H9 (cell line): ENCODE results near the gene PITPNM3. TPM values are rescaled to one million over a fixed set of nuclear protein-coding genes. Genes with fewer than 3 reads are reported as not detected.

Experiments
- DNase-seq: peaks from one replicate; pipeline ENCODE4 v3.0.0-alpha.2; 2017
- H2AFZ ChIP-seq: one replicate; pipeline ENCODE4 v1.6.1; 2013; ENCODE audit warnings: mild to moderate bottlenecking, low read length, control low read depth, moderate library complexity
- H2AK5ac ChIP-seq: 2 replicates; pipeline ENCODE4 v1.6.1; 2013; ENCODE audit warnings: low read length, control low read depth, mixed read lengths; ENCODE audit not compliant: insufficient read length
- H2BK120ac ChIP-seq: one replicate; pipeline ENCODE4 v1.6.1; 2013; ENCODE audit warnings: low read depth, mild to moderate bottlenecking, low read length, control low read depth, inconsistent platforms; ENCODE audit not compliant: poor library complexity, severe bottlenecking
- H2BK12ac ChIP-seq: 2 replicates; pipeline ENCODE4 v1.6.1; 2013; ENCODE audit warnings: low read length, control low read depth, mixed read lengths, low read depth; ENCODE audit not compliant: insufficient read length
- H2BK15ac ChIP-seq: 2 replicates; pipeline ENCODE4 v1.6.1; 2013; ENCODE audit warnings: low read depth, low read length, control low read depth
- H2BK20ac ChIP-seq: one replicate; pipeline ENCODE4 v1.6.1; 2013; ENCODE audit warnings: low read depth, mild to moderate bottlenecking, low read length, control low read depth, inconsistent platforms; ENCODE audit not compliant: poor library complexity, severe bottlenecking
- H2BK5ac ChIP-seq: 2 replicates; pipeline ENCODE4 v1.6.1; 2013; ENCODE audit warnings: low read length, control low read depth, mixed read lengths; ENCODE audit not compliant: insufficient read length
- H3K14ac ChIP-seq: 2 replicates; pipeline ENCODE4 v1.6.1; 2013; ENCODE audit warnings: low read length, control low read depth; ENCODE audit not compliant: insufficient read depth
- H3K18ac ChIP-seq: 2 replicates; pipeline ENCODE4 v1.6.1; 2013; ENCODE audit warnings: low read depth, mild to moderate bottlenecking, mixed read lengths, low read length, control low read depth; ENCODE audit not compliant: insufficient read length
- H3K23ac ChIP-seq: 2 replicates; pipeline ENCODE4 v1.6.1; 2013; ENCODE audit warnings: low read length, control low read depth, mixed read lengths, low read depth; ENCODE audit not compliant: insufficient read length
- H3K23me2 ChIP-seq: 2 replicates; pipeline ENCODE4 v1.6.1; 2013; ENCODE audit warnings: low read depth, mild to moderate bottlenecking, mixed read lengths, low read length, control low read depth; ENCODE audit not compliant: insufficient read length, poor library complexity, severe bottlenecking
- H3K27ac ChIP-seq: 2 replicates; pipeline ENCODE4 v1.5.1; 2013; ENCODE audit warnings: low read length, control low read depth, mixed read lengths, low read depth; ENCODE audit not compliant: insufficient read length
- H3K27me3 ChIP-seq: 2 replicates; pipeline ENCODE4 v1.6.1; 2013; ENCODE audit warnings: low read length, control low read depth, inconsistent platforms; ENCODE audit not compliant: insufficient read depth
- H3K4ac ChIP-seq: 2 replicates; pipeline ENCODE4 v1.6.1; 2013; ENCODE audit warnings: low read depth, mild to moderate bottlenecking, control low read depth, inconsistent platforms, low read length, moderate library complexity
- H3K4me1 ChIP-seq: 2 replicates; pipeline ENCODE4 v1.6.1; 2013; ENCODE audit warnings: low read length, control low read depth, inconsistent platforms; ENCODE audit not compliant: insufficient read depth
- H3K4me2 ChIP-seq: 2 replicates; pipeline ENCODE4 v1.6.1; 2013; ENCODE audit warnings: low read length, control low read depth, mixed read lengths; ENCODE audit not compliant: insufficient read length, insufficient read depth
- H3K56ac ChIP-seq: 2 replicates; pipeline ENCODE4 v1.6.1; 2013; ENCODE audit warnings: low read depth, mild to moderate bottlenecking, mixed read lengths, low read length, control low read depth; ENCODE audit not compliant: insufficient read length
- H3K79me1 ChIP-seq: 2 replicates; pipeline ENCODE4 v1.6.1; 2013; ENCODE audit warnings: low read depth, mild to moderate bottlenecking, moderate library complexity, low read length, control low read depth, inconsistent platforms; ENCODE audit not compliant: insufficient read depth, poor library complexity, severe bottlenecking
- H3K79me2 ChIP-seq: 2 replicates; pipeline ENCODE4 v1.6.1; 2013; ENCODE audit warnings: low read length, control low read depth, inconsistent platforms; ENCODE audit not compliant: insufficient read depth
- H3K9ac ChIP-seq: 2 replicates; pipeline ENCODE4 v1.6.1; 2013; ENCODE audit warnings: low read length, control low read depth, mixed read lengths; ENCODE audit not compliant: insufficient read length; ENCODE audit errors: extremely low read depth
- H3K9me3 ChIP-seq: one replicate; pipeline ENCODE4 v1.6.1; 2013; ENCODE audit warnings: low read depth, low read length, inconsistent platforms; ENCODE audit not compliant: control insufficient read depth
- H3T11ph ChIP-seq: one replicate; pipeline ENCODE4 v1.6.1; 2013; ENCODE audit warnings: mild to moderate bottlenecking, low read length, control low read depth, inconsistent platforms
- H4K20me1 ChIP-seq: one replicate; pipeline ENCODE4 v1.6.1; 2013; ENCODE audit not compliant: control insufficient read depth, insufficient read length, insufficient read depth
- H4K5ac ChIP-seq: 2 replicates; pipeline ENCODE4 v1.6.1; 2013; ENCODE audit warnings: low read depth, mild to moderate bottlenecking, mixed read lengths, low read length, control low read depth; ENCODE audit not compliant: insufficient read length
- H4K8ac ChIP-seq: replicated peaks from 2 replicates; pipeline ENCODE4 v1.6.1; 2013; ENCODE audit warnings: low read length, control low read depth, mixed read lengths, low read depth; ENCODE audit not compliant: insufficient read length
- H4K91ac ChIP-seq: 2 replicates; pipeline ENCODE4 v1.6.1; 2013; ENCODE audit warnings: low read depth, mild to moderate bottlenecking, moderate library complexity, mixed read lengths, low read length, control low read depth; ENCODE audit not compliant: insufficient read length
- H3K27ac Mint-ChIP-seq, 3 experiments: 2 replicates in 2 of 3; 3 replicates in 1 of 3; pipeline ENCODE4 v1.8.0; 2020 to 2021; ENCODE audit warnings: mixed read lengths in 3 of 3, mild to moderate bottlenecking in 1 of 3, moderate library complexity in 1 of 3
- H3K27me3 Mint-ChIP-seq: 2 replicates; pipeline ENCODE4 v1.8.0; 2021; ENCODE audit warnings: low read depth, mild to moderate bottlenecking, moderate library complexity, mixed read lengths
- H3K36me3 Mint-ChIP-seq, 3 experiments: 2 replicates in 2 of 3; 3 replicates in 1 of 3; pipeline ENCODE4 v1.8.0; 2020 to 2021; ENCODE audit warnings: low read depth in 3 of 3, mixed read lengths in 3 of 3; ENCODE audit not compliant: insufficient read depth in 1 of 3
- H3K4me1 Mint-ChIP-seq, 2 experiments: 2 replicates each; pipeline ENCODE4 v1.8.0; 2020; ENCODE audit warnings: mixed read lengths in 2 of 2
- H3K4me3 Mint-ChIP-seq, 2 experiments: 2 replicates in 1 of 2; 3 replicates in 1 of 2; pipeline ENCODE4 v1.8.0; 2020 to 2021; ENCODE audit warnings: mild to moderate bottlenecking in 2 of 2, mixed read lengths in 2 of 2, moderate library complexity in 1 of 2
- H3K9me3 Mint-ChIP-seq, 2 experiments: 2 replicates in 1 of 2; 3 replicates in 1 of 2; pipeline ENCODE4 v1.8.0; 2020; ENCODE audit warnings: mild to moderate bottlenecking in 2 of 2, mixed read lengths in 2 of 2, moderate library complexity in 1 of 2
- CTCF ChIP-seq: fragments of 200-600 bp; sonication (generic); conservative IDR thresholded peaks from 3 replicates; pipeline ENCODE4 v1.8.0; 2021; ENCODE audit warnings: antibody characterized with exemption, mild to moderate bottlenecking
- WGBS: extraction: QIAGEN DNeasy Blood & Tissue Kit; methylation state at CpG from one replicate; pipeline ENCODE4 v1.1.7; 2013; ENCODE audit warnings: missing lambda C conversion rate, low lambda C conversion rate, mixed read lengths; ENCODE audit not compliant: insufficient read length; ENCODE audit errors: extremely low coverage; 5-methylcytosine and 5-hydroxymethylcytosine counted together
- total RNA-seq: library from RNA; stranded (reverse); gene quantifications from 2 replicates; pipeline ENCODE4 v1.2.1, GENCODE V29; 2021

The PITPNM3 gene
- total RNA-seq, 1 experiment from 2014 or later: 3.4 TPM

- H3K9me3 ChIP-seq: no peaks in the 10 kb centered on the region
- H3K27me3 ChIP-seq: no peaks in the 10 kb centered on the region
- Mint-ChIP-seq H3K4me1 (peaks cover 17 to 28% of the 10 kb centered on the region in 2 experiments), H3K27me3 (no peaks in the 10 kb centered on the region; the same call in 1 of the 2 replicates), H3K4me3 (no peak overlapping the region), H3K9me3 (no peaks in the 10 kb centered on the region), H3K27ac (peak overlapping the region in 1 of 3 experiments; percentile 65; a peak in 1 of 7 replicates), H3K36me3 (no peaks in the 10 kb centered on the region)
- H3K27ac ChIP-seq: no peak overlapping the region
- no peak overlapping the region for H2AK5ac ChIP-seq
- no peak overlapping the region for H4K91ac ChIP-seq
- H3K9ac ChIP-seq: no peak overlapping the region
- H3K14ac ChIP-seq: no peak overlapping the region
- H3K23me2 ChIP-seq: no peaks in the 10 kb centered on the region
- no peak overlapping the region for H2BK12ac ChIP-seq
- H2BK20ac ChIP-seq: no peak overlapping the region
- H3K79me1 ChIP-seq: no peaks in the 10 kb centered on the region
- no peak overlapping the region for H3K18ac ChIP-seq
- H4K20me1 ChIP-seq: no peaks in the 10 kb centered on the region
- no peak for DNase-seq
- H3K56ac ChIP-seq: no peak overlapping the region
- no peak overlapping the region for H3K4me2 ChIP-seq
- H3K4ac ChIP-seq: no peak overlapping the region
- WGBS: no CpG with 5 or more reads among the region's 10 CpGs
- no peak overlapping the region for H3K23ac ChIP-seq
- H3T11ph ChIP-seq: no peak overlapping the region
- H2BK120ac ChIP-seq: no peak overlapping the region
- no peaks in the 10 kb centered on the region; the same call in 1 of the 2 replicates for H3K4me1 ChIP-seq
- H4K8ac ChIP-seq: no peak overlapping the region
- H3K79me2 ChIP-seq: no peaks in the 10 kb centered on the region
- TF ChIP-seq CTCF: no peak
- H4K5ac ChIP-seq: no peak overlapping the region
- no peak overlapping the region for H2BK5ac ChIP-seq
- no peak overlapping the region for H2AFZ ChIP-seq
- no peak overlapping the region for H2BK15ac ChIP-seq
Measured at GRCh38 chr17:6569370-6570285, 13.3 kb upstream of the PITPNM3 start.
